ENCODE results near the gene EXOSC9.

DNA sequence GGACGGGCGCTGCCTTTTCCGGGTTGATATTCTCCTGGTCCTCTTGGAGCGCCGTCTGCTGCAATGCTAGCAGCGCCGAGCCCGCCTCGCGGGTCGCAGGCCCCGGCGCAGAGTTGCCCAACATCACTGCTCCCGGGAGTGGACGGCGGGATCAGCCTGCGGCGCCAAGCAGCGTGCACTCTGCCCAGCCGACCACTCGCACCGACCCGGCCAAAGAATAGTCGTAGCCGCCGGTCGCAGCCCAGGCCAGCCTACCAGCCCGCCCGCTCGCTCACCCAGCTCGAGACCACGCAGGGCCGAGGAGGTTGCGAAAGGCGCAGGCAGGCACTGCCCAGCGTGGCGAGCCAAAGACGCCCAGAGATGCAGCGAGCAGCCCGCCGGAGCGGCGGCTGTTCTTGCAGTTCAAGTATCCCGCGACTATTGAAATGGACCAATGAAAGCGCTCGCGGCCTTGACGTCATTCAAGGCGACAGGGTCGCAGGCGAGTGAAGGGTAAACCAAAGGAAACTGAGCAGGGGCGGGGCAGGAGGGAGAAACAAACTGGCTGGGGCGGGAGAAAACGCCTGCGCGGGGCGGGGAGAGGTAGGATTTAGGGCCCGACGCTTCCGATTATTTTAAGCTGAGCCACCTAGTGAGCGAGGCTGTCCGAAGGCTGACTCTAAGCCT, 22.5 kb downstream of the EXOSC9 start, which contains the start of gene CCNA2:
- TF ChIP-seq, protein P1, sequence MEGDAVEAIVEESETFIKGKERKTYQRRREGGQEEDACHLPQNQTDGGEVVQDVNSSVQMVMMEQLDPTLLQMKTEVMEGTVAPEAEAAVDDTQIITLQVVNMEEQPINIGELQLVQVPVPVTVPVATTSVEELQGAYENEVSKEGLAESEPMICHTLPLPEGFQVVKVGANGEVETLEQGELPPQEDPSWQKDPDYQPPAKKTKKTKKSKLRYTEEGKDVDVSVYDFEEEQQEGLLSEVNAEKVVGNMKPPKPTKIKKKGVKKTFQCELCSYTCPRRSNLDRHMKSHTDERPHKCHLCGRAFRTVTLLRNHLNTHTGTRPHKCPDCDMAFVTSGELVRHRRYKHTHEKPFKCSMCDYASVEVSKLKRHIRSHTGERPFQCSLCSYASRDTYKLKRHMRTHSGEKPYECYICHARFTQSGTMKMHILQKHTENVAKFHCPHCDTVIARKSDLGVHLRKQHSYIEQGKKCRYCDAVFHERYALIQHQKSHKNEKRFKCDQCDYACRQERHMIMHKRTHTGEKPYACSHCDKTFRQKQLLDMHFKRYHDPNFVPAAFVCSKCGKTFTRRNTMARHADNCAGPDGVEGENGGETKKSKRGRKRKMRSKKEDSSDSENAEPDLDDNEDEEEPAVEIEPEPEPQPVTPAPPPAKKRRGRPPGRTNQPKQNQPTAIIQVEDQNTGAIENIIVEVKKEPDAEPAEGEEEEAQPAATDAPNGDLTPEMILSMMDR (IDR thresholded peaks at IDR 0.05; ENCODE audit: borderline replicate concordance, extremely low read depth, low read length, poor library complexity, severe bottlenecking) = no peak
- TF ChIP-seq EZH2 (IDR thresholded peaks at IDR 0.05; ENCODE audit: borderline replicate concordance, low read depth, low read length, severe bottlenecking) = no peak
